Activated CD4-positive, alpha-beta T cell treated with anti-CD3 and anti-CD28 coated beads, Interleukin-2, amount 50 U/mL, for 16 hours (primary cell): ENCODE results near the gene FTCD.

ENCODE experiments used
- DNase-seq: peaks from one replicate; pipeline ENCODE4 v3.0.0-alpha.2; 2020

Gene FTCD

GRCh38 chr21:46136739-46137349 is 18.5 kb downstream of the FTCD start:
- DNase-seq = no peak

GRCh38 chr21:46135782-46136395 is 19.5 kb downstream of the FTCD start:
- no peak for DNase-seq

- no peak for DNase-seq
Observed at GRCh38 chr21:46131838-46132651, 23.3 kb downstream of the FTCD start.

- DNase-seq = no peak
Observed at GRCh38 chr21:46131588-46131837, 23.9 kb downstream of the FTCD start.

DNA sequence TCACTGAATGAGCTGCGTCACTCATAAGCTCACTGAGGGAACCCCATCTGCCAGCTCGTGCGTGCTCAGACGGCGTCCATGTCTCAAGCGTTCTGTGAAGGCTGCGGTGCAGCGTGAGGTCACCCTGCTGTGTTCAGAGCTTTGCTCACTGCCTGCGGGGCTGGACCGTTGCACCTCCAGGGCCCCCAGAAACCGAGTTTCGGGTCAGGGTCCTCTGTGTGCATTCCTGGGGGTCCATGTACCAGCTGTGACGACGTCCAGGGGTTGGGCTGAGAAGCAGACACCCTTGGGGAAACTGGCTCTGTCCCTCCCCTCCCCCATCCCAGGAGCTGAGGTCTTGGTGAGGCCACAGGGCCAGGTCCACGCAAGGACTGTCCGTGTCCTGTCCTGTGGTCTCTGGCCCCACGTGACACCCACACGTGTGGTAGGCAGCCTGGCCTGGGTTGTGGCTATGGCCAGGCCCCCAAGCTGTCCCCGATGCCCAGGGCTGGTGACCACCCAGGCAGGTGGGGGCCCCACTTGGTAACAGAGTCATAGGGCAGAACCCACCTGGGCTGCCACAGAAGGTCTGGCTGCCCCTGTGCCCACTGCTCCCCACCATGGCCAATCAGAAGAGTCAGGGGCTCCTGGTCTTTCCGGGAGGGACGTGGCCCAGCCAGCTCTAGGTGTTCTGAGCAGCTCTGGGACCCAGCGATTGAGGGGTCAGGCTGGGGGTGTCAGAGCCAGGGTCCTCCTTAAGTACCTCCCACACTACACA is 24.4 kb downstream of the FTCD start:
- DNase-seq = no peak

- no peak for DNase-seq
Observed at GRCh38 chr21:46129846-46130651, 25.3 kb downstream of the FTCD start.

DNA sequence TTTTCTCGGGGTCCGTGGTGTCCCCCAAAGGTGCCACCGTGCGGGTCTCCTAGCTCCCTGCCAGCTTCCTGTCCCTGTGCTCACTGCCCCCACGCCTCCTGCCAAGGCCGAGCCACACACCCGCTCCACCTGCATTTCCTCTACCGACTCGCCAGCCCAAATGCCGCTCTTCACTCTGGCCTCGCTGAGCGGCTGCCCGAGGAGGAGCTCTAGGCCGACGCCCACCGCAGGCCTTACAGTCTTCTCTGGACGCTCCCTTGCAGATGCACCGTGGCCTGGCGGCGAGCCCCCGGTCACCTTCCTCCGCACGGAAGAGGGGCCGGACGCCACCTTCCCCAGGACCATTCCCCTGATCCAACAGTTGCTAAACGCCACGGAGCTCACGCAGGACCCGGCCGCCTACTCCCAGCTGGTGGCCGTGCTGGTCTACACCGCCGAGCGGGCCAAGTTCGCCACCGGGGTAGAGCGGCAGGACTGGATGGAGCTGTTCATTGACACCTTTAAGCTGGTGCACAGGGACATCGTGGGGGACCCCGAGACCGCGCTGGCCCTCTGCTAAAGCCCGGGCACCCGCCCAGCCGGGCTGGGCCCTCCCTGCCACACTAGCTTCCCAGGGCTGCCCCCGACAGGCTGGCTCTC is 26.3 kb downstream of the FTCD start:
- no peak for DNase-seq

DNA sequence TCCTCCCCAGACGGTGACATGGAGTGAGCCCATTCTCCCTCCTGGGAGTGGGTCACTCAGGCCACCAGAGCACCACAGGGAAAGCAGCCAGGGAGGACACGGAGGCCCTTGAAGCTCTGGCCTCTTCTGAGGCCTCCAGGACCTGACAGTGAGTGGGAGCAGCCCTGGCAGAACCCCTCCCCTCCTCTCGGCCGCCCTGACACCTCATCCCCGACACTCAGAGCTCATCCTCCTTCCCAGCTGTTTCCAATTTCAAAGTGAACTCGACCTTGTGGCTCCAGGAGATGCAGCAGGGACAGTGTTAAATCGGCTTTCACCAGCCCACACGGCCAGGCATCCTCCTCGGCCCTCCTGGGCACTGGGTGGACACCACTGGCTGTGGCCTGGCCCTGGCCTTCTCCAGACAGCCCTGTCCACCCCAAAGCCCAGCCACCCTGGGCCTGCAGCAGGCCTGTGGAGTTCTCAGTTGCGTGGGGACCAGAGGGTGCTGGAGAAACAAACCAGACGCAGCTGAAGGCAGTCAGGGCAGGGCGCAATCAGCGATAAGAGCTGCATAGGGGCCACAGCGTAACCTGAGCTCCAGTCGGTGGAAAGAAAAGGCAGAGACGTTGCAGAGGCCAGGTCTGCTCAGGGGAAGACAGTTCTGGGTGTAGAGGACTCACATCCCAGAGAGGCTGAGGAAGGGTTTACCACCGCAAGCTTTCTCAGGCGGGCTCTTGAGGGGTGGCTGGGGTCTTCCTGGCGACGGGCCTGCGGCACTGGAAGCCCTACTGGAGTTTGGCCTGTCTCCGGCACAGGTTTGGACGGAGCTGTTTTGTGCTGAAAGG is 27.1 kb downstream of the FTCD start:
- no peak for DNase-seq

DNA sequence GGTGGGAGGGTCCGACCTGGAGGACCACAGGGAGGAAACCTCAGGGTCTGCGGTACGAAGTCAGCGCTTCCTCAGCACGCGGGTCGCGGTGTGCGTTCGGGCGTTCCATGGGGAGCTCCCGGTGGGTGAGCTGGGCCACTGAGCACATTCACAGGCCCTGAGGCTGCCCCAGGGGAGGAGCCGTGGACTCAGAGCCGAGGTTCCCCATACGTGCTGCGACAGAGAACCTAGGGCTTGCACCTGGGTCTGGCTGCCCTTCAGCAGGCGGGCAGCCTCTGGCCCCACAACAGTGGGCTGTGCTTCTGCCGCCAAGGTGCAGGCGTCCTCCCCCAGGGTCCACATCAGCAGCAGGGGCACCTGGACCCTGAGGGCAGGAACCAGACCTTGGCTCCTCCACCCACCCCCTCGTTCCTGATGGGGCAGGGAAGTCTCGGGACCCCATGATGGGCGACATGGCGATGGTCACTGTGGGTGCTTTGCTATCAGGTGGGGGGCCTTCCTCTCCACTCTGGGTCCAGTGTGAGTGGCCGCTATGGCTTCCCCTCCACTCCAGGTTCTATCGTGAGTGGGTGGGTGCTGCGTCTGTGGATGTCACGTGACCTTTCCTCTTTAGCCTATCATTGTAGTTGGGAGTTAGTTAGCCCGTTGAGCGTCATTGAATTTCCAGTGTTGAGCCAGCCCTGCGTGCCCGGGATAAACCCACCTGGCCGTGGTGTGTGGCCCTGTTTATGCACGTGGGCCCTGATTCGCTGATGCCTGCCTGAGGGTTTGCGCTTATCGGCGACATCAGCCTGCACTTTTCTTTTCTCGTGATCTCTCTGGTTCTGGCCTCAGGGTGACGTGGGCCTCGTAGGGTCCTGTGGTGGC is 27.9 kb downstream of the FTCD start:
- no peak for DNase-seq

GRCh38 chr21:46126309-46127238 is 28.8 kb downstream of the FTCD start:
- DNase-seq = no peak

- DNase-seq = no peak
Observed at GRCh38 chr21:46125846-46126301, 29.5 kb downstream of the FTCD start.

DNA sequence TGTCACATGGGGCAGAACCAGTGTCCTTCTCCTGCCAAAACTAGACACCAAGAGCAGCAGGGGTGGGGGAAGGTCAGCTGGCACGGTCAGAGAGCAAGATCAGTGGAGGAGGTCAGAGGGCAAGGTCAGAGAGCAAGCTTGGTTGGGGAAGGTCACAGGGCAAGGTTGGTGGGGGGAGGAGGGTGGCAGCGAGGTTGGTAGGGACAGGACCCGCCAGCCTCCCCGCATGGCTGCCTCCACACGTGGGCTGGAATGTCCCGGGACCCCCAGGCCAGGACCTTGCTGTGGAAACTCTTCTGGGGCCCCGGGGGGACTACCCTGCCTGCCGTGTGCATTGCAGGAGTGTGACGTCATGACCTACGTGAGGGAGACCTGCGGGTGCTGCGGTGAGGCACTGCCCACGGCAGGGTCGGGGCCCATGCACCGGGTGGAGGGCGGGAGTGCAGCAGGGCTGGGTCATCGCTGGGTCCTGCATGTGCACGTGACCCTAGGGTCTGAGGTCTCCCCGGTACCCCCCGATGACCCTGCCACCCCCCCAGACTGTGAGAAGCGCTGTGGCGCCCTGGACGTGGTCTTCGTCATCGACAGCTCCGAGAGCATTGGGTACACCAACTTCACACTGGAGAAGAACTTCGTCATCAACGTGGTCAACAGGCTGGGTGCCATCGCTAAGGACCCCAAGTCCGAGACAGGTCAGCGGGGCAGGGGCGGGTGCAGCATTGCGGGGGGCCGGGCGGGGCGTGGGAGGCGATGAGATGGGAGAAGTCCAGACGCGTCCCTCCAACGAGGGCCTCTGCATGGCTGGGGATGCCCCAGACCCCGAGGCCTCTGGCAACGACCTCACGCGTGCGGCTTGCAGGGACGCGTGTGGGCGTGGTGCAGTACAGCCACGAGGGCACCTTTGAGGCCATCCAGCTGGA is 30.2 kb downstream of the FTCD start:
- DNase-seq = no peak

DNA sequence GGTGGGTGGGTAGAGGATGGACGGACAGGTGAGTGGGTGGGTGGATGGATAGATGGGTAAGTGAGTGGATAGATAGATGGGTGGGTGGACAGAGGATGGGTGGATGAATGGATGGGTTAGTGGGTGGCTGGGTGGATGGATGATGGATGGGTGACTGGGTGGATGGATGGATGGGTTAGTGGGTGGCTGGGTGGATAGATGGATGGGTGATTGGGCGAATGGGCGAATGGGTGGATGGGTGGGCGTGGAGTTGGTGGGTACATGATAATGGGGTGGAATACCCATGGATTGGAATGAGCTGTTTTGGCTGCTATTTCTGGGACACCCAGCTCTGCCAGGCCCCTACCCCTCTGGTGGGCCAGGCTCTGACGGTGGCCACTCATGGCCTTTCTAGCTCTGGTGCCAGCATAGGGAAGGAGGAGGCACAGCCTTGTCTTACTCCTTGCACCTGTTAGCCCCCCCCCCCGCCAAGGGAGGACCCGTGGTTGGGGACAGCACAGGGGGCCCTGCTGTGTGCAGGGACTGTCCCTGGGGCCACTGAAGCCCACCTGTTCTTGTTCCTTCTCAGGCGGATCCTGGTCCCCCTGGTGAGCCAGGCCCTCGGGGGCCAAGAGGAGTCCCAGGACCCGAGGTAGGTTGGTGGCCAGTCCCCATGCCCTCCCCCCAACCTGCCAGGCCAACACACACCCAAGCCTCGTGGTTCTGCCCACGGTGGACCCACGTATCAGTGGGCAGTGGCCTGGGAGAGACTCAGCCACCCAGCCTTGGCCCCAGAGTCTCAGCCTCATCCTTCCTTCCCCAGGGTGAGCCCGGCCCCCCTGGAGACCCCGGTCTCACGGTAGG is 31.1 kb downstream of the FTCD start:
- DNase-seq = no peak

DNA sequence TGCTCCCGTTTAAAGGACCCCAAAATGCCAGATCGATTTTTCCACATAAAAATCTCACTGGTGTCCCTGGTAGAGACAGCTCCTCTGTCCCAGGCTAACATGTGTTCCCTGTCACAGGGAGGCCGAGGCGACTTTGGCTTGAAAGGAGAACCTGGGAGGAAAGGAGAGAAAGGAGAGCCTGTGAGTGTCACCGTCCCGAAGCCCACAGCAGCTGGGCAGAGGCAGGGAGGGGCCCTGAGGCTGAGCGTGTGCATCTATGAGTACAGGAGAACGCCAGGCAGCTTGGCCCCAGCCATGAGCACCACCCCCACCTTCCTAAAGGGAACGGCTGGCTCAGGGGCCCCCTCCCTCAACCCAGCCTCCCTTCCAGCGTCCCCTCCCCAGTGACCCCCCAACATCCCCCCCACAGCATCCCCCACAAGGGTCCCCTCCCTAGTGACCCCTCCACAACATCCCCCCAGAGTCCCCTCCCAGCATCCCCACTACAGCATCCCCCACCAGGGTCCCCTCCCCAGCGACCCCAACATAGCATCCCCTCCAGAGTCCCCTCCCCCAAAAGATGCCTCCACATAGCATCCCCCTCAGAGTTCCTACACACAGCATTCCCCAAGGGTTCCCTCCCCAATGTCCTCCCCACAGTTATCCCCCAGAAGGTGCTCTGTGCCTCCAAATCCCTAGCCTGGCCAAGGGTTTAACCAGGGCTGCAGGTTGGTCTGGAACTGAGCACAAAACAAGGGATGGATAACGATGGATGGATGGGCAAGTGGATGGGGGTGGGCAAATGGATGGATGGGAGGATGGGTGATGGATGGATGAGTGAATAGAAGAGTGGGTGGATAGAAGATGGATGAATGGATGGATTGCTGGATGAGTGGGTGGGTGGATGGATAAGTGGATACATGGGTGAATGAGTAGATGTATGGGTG is 32.4 kb downstream of the FTCD start:
- DNase-seq = no peak

DNA sequence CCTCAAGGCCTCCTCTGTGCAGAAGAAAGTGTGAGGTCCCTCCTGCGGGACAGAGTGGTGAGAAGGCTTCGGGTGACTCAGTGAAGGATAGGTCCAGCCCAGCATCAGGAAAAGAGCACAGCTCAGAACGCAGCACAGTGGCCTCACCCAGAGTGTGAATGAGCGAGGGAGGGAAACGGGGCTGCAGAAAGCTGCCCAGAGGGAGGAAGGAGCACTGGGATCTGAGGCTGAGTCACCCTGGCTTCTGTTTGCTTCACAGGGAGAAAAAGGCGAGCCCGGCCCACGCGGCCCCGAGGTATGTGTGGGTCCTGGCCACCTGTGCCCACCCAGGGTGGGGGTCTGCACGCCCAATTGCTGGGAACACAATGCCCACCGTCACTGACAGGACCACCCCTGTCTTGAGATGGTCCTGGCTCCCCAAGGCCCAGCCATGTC is 33.1 kb downstream of the FTCD start:
- no peak for DNase-seq
